Measurements from ENCODE around the gene ZBTB20.

Gene ZBTB20

DNA sequence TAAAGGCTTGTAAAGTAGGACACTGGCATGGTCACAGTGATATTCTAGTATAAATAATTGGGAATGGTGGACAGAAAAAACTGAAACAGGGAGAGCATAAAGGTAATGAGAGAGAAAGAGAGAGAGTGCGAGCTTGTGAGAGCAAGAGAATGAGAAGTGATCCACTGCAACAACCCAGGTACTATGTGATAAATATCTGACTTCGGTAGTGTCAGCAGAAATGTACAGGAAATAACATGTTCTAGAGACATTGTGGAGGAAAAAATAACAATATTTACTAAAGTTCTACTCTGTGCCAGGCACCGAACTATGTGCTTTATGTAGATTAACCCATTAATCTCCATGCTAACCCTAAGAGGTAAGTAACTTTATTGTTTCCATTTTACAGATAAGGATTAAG is 425.9 kb downstream of the ZBTB20 start:
- Histone ChIP-seq H3K27me3 (ENCODE audit: insufficient read depth, poor library complexity, severe bottlenecking) (no peaks in the 10 kb centered on the region), H3K27ac (replicated peaks) (no peak overlapping the region)
- TF ChIP-seq CTCF (IDR thresholded peaks at IDR 0.05; ENCODE audit: insufficient read depth, low read length) (no peak), REST (IDR thresholded peaks at IDR 0.05; ENCODE audit: insufficient replicate concordance, low read depth) (no peak), POLR2AphosphoS5 (IDR thresholded peaks at IDR 0.05; ENCODE audit: low read depth) (no peak)

DNA sequence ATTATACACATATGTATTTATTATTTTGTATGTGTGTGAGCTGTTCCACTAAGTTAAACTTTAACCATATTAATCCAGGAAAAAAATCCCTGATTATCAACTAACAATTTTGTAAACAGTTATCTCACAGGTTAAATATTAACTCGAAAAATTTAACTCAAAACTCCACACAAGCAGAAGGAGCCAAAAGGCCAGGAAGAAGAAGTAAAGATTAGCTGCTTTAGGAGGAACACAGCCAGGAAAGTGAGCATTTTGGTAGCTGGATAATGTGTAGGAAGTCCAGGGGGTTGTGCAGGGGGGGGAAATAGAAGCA is 428.2 kb downstream of the ZBTB20 start:
- Histone ChIP-seq H3K4me3 (replicated peaks; ENCODE audit: insufficient read depth, low read length) (no peak overlapping the region), H3K27me3 (ENCODE audit: insufficient read depth, poor library complexity, severe bottlenecking) (no peaks in the 10 kb centered on the region), H3K27ac (replicated peaks) (no peak overlapping the region)
- no peak for DNase-seq (ENCODE audit: low read depth in 1 of 2, low spot score in 1 of 2)
- no peak for TF ChIP-seq CTCF (IDR thresholded peaks at IDR 0.05; ENCODE audit: insufficient read depth, low read length)

More for the DNA sequence above, 425.9 kb downstream of the ZBTB20 start:
- DNase-seq (ENCODE audit: low read depth in 1 of 2, low spot score in 1 of 2): no peak
- no peak overlapping the region for H3K4me3 ChIP-seq (replicated peaks; ENCODE audit: insufficient read depth, low read length)

DNA sequence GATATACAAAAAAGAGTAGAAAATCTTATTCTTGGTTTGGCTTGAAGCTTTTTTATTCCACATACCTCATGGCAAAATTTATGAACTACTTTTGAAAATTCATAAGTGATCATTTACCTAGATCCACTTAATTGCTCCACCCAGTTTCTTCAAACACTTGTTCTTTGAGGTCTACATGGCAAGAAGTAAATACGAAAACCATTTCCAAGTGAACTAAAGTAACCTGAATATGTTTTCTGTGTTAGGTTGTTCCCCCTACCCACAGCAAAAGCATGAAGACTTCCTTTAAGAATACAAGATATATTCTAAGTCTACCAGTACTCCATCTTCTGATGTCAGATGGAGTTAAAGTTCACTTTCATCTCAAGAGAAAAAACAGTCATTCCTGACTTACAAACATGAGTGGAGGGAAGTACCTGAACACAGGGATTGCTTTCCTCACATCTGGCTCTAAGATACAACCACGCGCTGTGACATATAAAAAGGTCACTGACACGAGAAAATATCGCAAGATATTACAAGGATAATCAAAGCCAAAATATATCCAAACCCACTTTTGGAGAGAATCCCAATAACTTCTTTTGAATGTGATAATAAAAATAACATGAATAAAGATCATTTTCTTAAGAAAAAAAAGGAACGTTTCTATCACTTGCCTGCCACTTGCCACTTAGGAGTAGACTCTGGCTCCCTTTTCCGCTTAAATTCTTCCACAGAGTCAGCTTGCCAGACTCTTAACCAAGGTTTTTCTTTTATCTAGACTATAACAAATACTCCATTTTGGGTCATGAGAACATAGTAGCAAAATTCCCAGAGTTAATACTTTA is 428.8 kb downstream of the ZBTB20 start:
- DNase-seq (ENCODE audit: low read depth in 1 of 2, low spot score in 1 of 2): no peak
- no peaks in the 10 kb centered on the region for H3K27me3 ChIP-seq (ENCODE audit: insufficient read depth, poor library complexity, severe bottlenecking)
- no peak overlapping the region for H3K4me3 ChIP-seq (replicated peaks; ENCODE audit: insufficient read depth, low read length)
- no peak for TF ChIP-seq POLR2AphosphoS5 (IDR thresholded peaks at IDR 0.05; ENCODE audit: low read depth)
- no peak for TF ChIP-seq CTCF (IDR thresholded peaks at IDR 0.05; ENCODE audit: insufficient read depth, low read length)
- no peak for TF ChIP-seq SPI1 (IDR thresholded peaks at IDR 0.05; ENCODE audit: borderline replicate concordance, low read depth)
- TF ChIP-seq GABPA (IDR thresholded peaks at IDR 0.05; ENCODE audit: low read depth): no peak
- no peak for TF ChIP-seq REST (IDR thresholded peaks at IDR 0.05; ENCODE audit: insufficient replicate concordance, low read depth)
- no peak overlapping the region for H3K27ac ChIP-seq (replicated peaks)

- no peak overlapping the region for H3K4me3 ChIP-seq (replicated peaks; ENCODE audit: insufficient read depth, low read length)
- no peak overlapping the region for H3K27ac ChIP-seq (replicated peaks)
- H3K27me3 ChIP-seq (ENCODE audit: insufficient read depth, poor library complexity, severe bottlenecking): no peaks in the 10 kb centered on the region
- DNase-seq (ENCODE audit: low read depth in 1 of 2, low spot score in 1 of 2): no peak
- TF ChIP-seq SPI1 (IDR thresholded peaks at IDR 0.05; ENCODE audit: borderline replicate concordance, low read depth) (no peak), POLR2AphosphoS5 (IDR thresholded peaks at IDR 0.05; ENCODE audit: low read depth) (no peak), GABPA (IDR thresholded peaks at IDR 0.05; ENCODE audit: low read depth) (no peak), REST (IDR thresholded peaks at IDR 0.05; ENCODE audit: insufficient replicate concordance, low read depth) (no peak), CTCF (IDR thresholded peaks at IDR 0.05; ENCODE audit: insufficient read depth, low read length) (no peak)
These were observed 430.2 kb downstream of the ZBTB20 start for GRCh38 chr3:114716916-114717315.
